Esophagus mucosa (tissue), 1 donor: ENCODE measurements around the gene SLC4A7. TPM values are rescaled to one million over a fixed set of nuclear protein-coding genes. Genes with fewer than 3 reads are reported as not detected.
A peak's percentile ranks its signal among the peaks of the same experiment; 100 is the strongest.
"Not testable (repeated sequence)": the region's sequence is repeated elsewhere in the genome, so short reads cannot be mapped to it uniquely, and the experiment has no call there.

ENCODE experiments used
- ATAC-seq: fragments of 200-7000 bp; cut with Tn5 transposase; one replicate; pipeline ENCODE4 v1.9.1; 2020
- total RNA-seq: library from RNA; stranded (reverse); gene quantifications from one replicate; pipeline ENCODE4 v1.2.4, GENCODE V29; 2023
- donor health status: DM: yes; HTN: yes; CAD: no.

Gene SLC4A7
- 17.3 TPM for total RNA-seq

GRCh38 chr3:27484015-27484844 lies at the start of gene SLC4A7:
TSS of gene SLC4A7 (minus strand) at chr3:27484384. CDS start at chr3:27484126, 258 bp downstream.
- peak; percentile 99 for ATAC-seq

- ATAC-seq: peak; percentile 36
Observed at GRCh38 chr3:27533261-27533607, 49.0 kb upstream of the SLC4A7 start.

- ATAC-seq: no peak
Observed at GRCh38 chr3:27532426-27533260, 48.5 kb upstream of the SLC4A7 start.

- not testable (repeated sequence) for ATAC-seq
Observed at GRCh38 chr3:27531193-27531751, 47.1 kb upstream of the SLC4A7 start.

- ATAC-seq: no peak
Observed at GRCh38 chr3:27528791-27529190, 44.6 kb upstream of the SLC4A7 start.

- ATAC-seq: no peak
Observed at GRCh38 chr3:27526614-27527315, 42.6 kb upstream of the SLC4A7 start.

GRCh38 chr3:27521872-27522265 lies 37.7 kb upstream of the SLC4A7 start:
- ATAC-seq: no peak

- ATAC-seq: peak; percentile 99
Observed at GRCh38 chr3:27521179-27521871, 37.1 kb upstream of the SLC4A7 start.

GRCh38 chr3:27511724-27512422 lies 27.7 kb upstream of the SLC4A7 start:
- no peak for ATAC-seq

GRCh38 chr3:27509376-27509775 lies 25.2 kb upstream of the SLC4A7 start:
- ATAC-seq: no peak

GRCh38 chr3:27508424-27508823 lies 24.2 kb upstream of the SLC4A7 start:
- no peak for ATAC-seq

- ATAC-seq: peak; percentile 58
Observed at GRCh38 chr3:27507515-27508266, 23.5 kb upstream of the SLC4A7 start.

GRCh38 chr3:27507111-27507510 lies 22.9 kb upstream of the SLC4A7 start:
- ATAC-seq: no peak

GRCh38 chr3:27504749-27505148 lies 20.6 kb upstream of the SLC4A7 start:
- ATAC-seq: no peak

GRCh38 chr3:27503526-27503925 lies 19.3 kb upstream of the SLC4A7 start:
- no peak for ATAC-seq

- no peak for ATAC-seq
Observed at GRCh38 chr3:27501759-27502158, 17.6 kb upstream of the SLC4A7 start.

- ATAC-seq: no peak
Observed at GRCh38 chr3:27500986-27501385, 16.8 kb upstream of the SLC4A7 start.

- no peak for ATAC-seq
Observed at GRCh38 chr3:27500035-27500434, 15.9 kb upstream of the SLC4A7 start.

- no peak for ATAC-seq
Observed at GRCh38 chr3:27494784-27495183, 10.6 kb upstream of the SLC4A7 start.

- ATAC-seq: no peak
Observed at GRCh38 chr3:27488821-27489220, 4.6 kb upstream of the SLC4A7 start.

- ATAC-seq: no peak
Observed at GRCh38 chr3:27487383-27487782, 3.2 kb upstream of the SLC4A7 start.
